Coronary artery (tissue), 2 donors: ENCODE measurements around the gene GPHN.

ENCODE experiments used
- DNase-seq: peaks from one replicate; pipeline ENCODE4 v3.0.0-alpha.2; 2017; ENCODE audit warnings: low spot score
- H3K27ac ChIP-seq, 2 donors: fragments of 200-600 bp; sonication (generic); one replicate each; pipeline ENCODE4 v1.5.1; 2016 to 2019
- H3K4me3 ChIP-seq: fragments of 200-600 bp; sonication (generic); 2 replicates; pipeline ENCODE4 v1.5.1; 2016; ENCODE audit warnings: mild to moderate bottlenecking, moderate library complexity
- CTCF ChIP-seq: fragments of 200-600 bp; sonication (generic); IDR thresholded peaks from one replicate; pipeline ENCODE4 v1.5.1; 2019; ENCODE audit warnings: antibody characterized with exemption

The GPHN gene

GRCh38 chr14:67127174-67127573, 619.2 kb downstream of the GPHN start:
- no peak for TF ChIP-seq CTCF
- Histone ChIP-seq H3K27ac (no peak overlapping the region), H3K4me3 (no peak overlapping the region)
- DNase-seq, result no peak

GRCh38 chr14:67129768-67130167, 621.8 kb downstream of the GPHN start:
- Histone ChIP-seq H3K4me3 (no peak overlapping the region), H3K27ac (no peak overlapping the region)
- TF ChIP-seq CTCF, result no peak
- no peak for DNase-seq

- no peak for DNase-seq
- Histone ChIP-seq H3K4me3 (no peak overlapping the region), H3K27ac (no peak overlapping the region)
- no peak for TF ChIP-seq CTCF
These were observed 623.7 kb downstream of the GPHN start for GRCh38 chr14:67131691-67132090.

GRCh38 chr14:67133144-67133543, 625.2 kb downstream of the GPHN start:
- Histone ChIP-seq H3K27ac (no peak overlapping the region), H3K4me3 (no peak overlapping the region)
- no peak for TF ChIP-seq CTCF
- DNase-seq, result no peak

- TF ChIP-seq CTCF, result no peak
- no peak overlapping the region for H3K4me3 ChIP-seq
- no peak overlapping the region for H3K27ac ChIP-seq
- no peak for DNase-seq
These were observed 625.9 kb downstream of the GPHN start for GRCh38 chr14:67133595-67134441.

GRCh38 chr14:67137744-67138371, 629.9 kb downstream of the GPHN start:
- H3K27ac ChIP-seq, result no peak overlapping the region
- TF ChIP-seq CTCF, result no peak
- no peak overlapping the region for H3K4me3 ChIP-seq
- DNase-seq, result no peak

- H3K27ac ChIP-seq, result no peak overlapping the region
- DNase-seq, result no peak
- no peak overlapping the region for H3K4me3 ChIP-seq
- no peak for TF ChIP-seq CTCF
These were observed 632.6 kb downstream of the GPHN start for GRCh38 chr14:67140556-67140955.
